GM12864 (cell line): Measurements from ENCODE around the gene KDM5D.

Experiments used
- DNase-seq: peaks from one replicate; pipeline ENCODE4 v3.0.0-alpha.2; 2011; ENCODE audit warnings: low read depth
- H3K4me3 ChIP-seq: 2 replicates; pipeline ENCODE4 v1.5.1; 2011; ENCODE audit warnings: mild to moderate bottlenecking, low read depth, low read length, control low read depth
- CTCF ChIP-seq: IDR thresholded peaks from 2 replicates; pipeline ENCODE4 v1.5.1; 2011; ENCODE audit warnings: low read depth, mild to moderate bottlenecking, moderate library complexity, low read length, control low read depth, inconsistent platforms; ENCODE audit errors: missing control alignments

The KDM5D gene

GRCh38 chrY:19744381-19745378 lies at the start of gene KDM5D:
TSS of gene KDM5D (minus strand) at chrY:19744726. CDS start at chrY:19744534, 192 bp downstream.
- peak within 1 kb of the TSS; percentile 74 for H3K4me3 ChIP-seq
- TF ChIP-seq CTCF = no peak
- peak; percentile 79 for DNase-seq

- H3K4me3 ChIP-seq = no peak overlapping the region
- DNase-seq = no peak
- TF ChIP-seq CTCF = no peak
These were observed 23.8 kb upstream of the KDM5D start for GRCh38 chrY:19768375-19768774.

- no peak for TF ChIP-seq CTCF
- peak overlapping the region; percentile 74; the same call in 1 of the 2 replicates for H3K4me3 ChIP-seq
- DNase-seq = no peak
These were observed 1.2 kb downstream of the KDM5D start for GRCh38 chrY:19743331-19743730.

- H3K4me3 ChIP-seq = no peak overlapping the region
- TF ChIP-seq CTCF = no peak
- DNase-seq = no peak
These were observed 2.4 kb downstream of the KDM5D start for GRCh38 chrY:19742153-19742552.

GRCh38 chrY:19734425-19734824 lies 10.1 kb downstream of the KDM5D start:
- TF ChIP-seq CTCF = no peak
- H3K4me3 ChIP-seq = no peak overlapping the region
- DNase-seq = no peak

GRCh38 chrY:19717950-19718349 lies 26.6 kb downstream of the KDM5D start:
- TF ChIP-seq CTCF = no peak
- DNase-seq = peak; percentile 77
- H3K4me3 ChIP-seq = no peak overlapping the region
